Stomach (tissue), 9 donors: ENCODE measurements around the gene GFI1B. TPM values are rescaled to one million over a fixed set of nuclear protein-coding genes. Genes with fewer than 3 reads are reported as not detected.

Experiments used
- DNase-seq, 2 donors: peaks; one replicate each; pipeline versions ENCODE4 v3.0.0 to v3.0.0-alpha.2; 2013 to 2019
- H3K27ac ChIP-seq, 5 donors: fragments of 200-600 bp in 4 of 5; sonication (generic) in 4 of 5; one replicate each; pipeline ENCODE4 v1.5.1; 2013 to 2019; ENCODE audit warnings: mild to moderate bottlenecking in 1 of 5, moderate library complexity in 1 of 5
- H3K27me3 ChIP-seq, 3 donors: fragments of 200-600 bp; sonication (generic); one replicate each; pipeline ENCODE4 v1.5.1; 2017 to 2019; ENCODE audit warnings: mixed run types in 1 of 3
- H3K36me3 ChIP-seq, 4 donors: fragments of 200-600 bp; sonication (generic); 1 replicate in 3 of 4; 2 replicates in 1 of 4; pipeline ENCODE4 v1.5.1; 2016 to 2019
- H3K4me1 ChIP-seq, 4 donors: fragments of 200-600 bp; sonication (generic); one replicate each; pipeline ENCODE4 v1.5.1; 2016 to 2019
- H3K4me3 ChIP-seq, 4 donors: fragments of 200-600 bp; sonication (generic) in 3 of 4; one replicate each; pipeline ENCODE4 v1.5.1; 2016 to 2019; ENCODE audit warnings: mild to moderate bottlenecking in 1 of 4
- H3K9me3 ChIP-seq, 4 donors: fragments of 200-600 bp; sonication (generic); one replicate each; pipeline ENCODE4 v1.5.1; 2016 to 2019
- CTCF ChIP-seq, 7 experiments: fragments of 450-650 bp in 4 of 7; fragments of 200-600 bp in 3 of 7; sonication (generic) in 3 of 7; IDR thresholded peaks; one replicate each; pipeline ENCODE4 v1.5.1; 2016 to 2019; ENCODE audit warnings: antibody characterized with exemption in 7 of 7, control low read depth in 2 of 7, mild to moderate bottlenecking in 1 of 7
- EP300 ChIP-seq: sonication (generic); formaldehyde crosslinking; IDR thresholded peaks from one replicate; pipeline ENCODE4 v1.6.1; 2017; ENCODE audit warnings: antibody characterized with exemption
- POLR2A ChIP-seq, 4 donors: fragments of 450-650 bp; IDR thresholded peaks; one replicate each; pipeline ENCODE4 v1.6.1; 2016; ENCODE audit warnings: antibody characterized with exemption in 4 of 4, control low read depth in 2 of 4, mild to moderate bottlenecking in 1 of 4, moderate library complexity in 1 of 4
- POLR2AphosphoS5 ChIP-seq, 3 donors: sonication (generic); formaldehyde crosslinking; IDR thresholded peaks; one replicate each; pipeline ENCODE4 v1.6.1; 2016; ENCODE audit warnings: antibody characterized with exemption in 3 of 3
- WGBS, 5 donors: extraction: QIAGEN DNeasy Blood & Tissue Kit in 3 of 5; methylation state at CpG; one replicate each; pipeline versions ENCODE4 v1.1.5 to v1.1.7; 2013 to 2018; 5-methylcytosine and 5-hydroxymethylcytosine counted together
- intact Hi-C: fragments of 100-400 bp; cut with DNase I; formaldehyde crosslinking; loops from one replicate; pipeline ENCODE4 v1.15.1; 2023; ENCODE audit warnings: low total_unique reads
- polyA plus RNA-seq, 3 donors: library from polyadenylated mRNA; stranded (reverse); fragments of 200-250 nt; gene quantifications; one replicate each; pipeline ENCODE4 v1.2.3, GENCODE V29; 2013
- total RNA-seq, 5 donors: library from RNA; depleted of rRNA; stranded (reverse); fragments of >200 nt; gene quantifications; one replicate each; pipeline versions ENCODE4 v1.1.0 to v1.2.3, GENCODE V29; 2014 to 2016
- donor health status: healthy with polysubstance abuse.
- donor health status: Bipolar disorder and iron deficiency.
- donor health status: healthy.

GFI1B gene
- total and polyA plus RNA-seq, 8 donors: 1.0 TPM; not detected in 7

- peak in 1 of 2 donors; percentile 36 for DNase-seq
- Histone ChIP-seq H3K27ac (no peak overlapping the region), H3K9me3 (no peaks in the 10 kb centered on the region), H3K36me3 (no peaks in the 10 kb centered on the region), H3K4me3 (no peak overlapping the region), H3K4me1 (peaks cover 0 to 8% (median 3%) of the 10 kb centered on the region in 4 donors), H3K27me3 (peaks cover 0 to 16% (median 0%) of the 10 kb centered on the region in 3 donors)
- WGBS, 5 donors: 70 to 76% (median 72%) methylated on average over 20 to 26 of the region's 26 CpGs
- intact Hi-C loops: no loop called here
- TF ChIP-seq EP300 (no peak), CTCF (IDR thresholded peaks at IDR 0.05) (no peak), POLR2AphosphoS5 (IDR thresholded peaks at IDR 0.05) (no peak), POLR2A (IDR thresholded peaks at IDR 0.05) (no peak)
Observed at GRCh38 chr9:133023117-133023890, 44.8 kb downstream of the GFI1B start.

- Histone ChIP-seq H3K27ac (no peak overlapping the region), H3K27me3 (peaks cover 0 to 9% (median 0%) of the 10 kb centered on the region in 3 donors), H3K36me3 (no peaks in the 10 kb centered on the region), H3K4me1 (peaks cover 9 to 26% (median 21%) of the 10 kb centered on the region in 4 donors), H3K4me3 (no peak overlapping the region), H3K9me3 (no peaks in the 10 kb centered on the region)
- 41 to 63% (median 51%) methylated on average over 3 of the region's 3 CpGs for WGBS, 5 donors
- intact Hi-C loops: no loop called here
- no peak for TF ChIP-seq POLR2A (IDR thresholded peaks at IDR 0.05)
- no peak for DNase-seq
Observed at GRCh38 chr9:133026426-133026825, 47.9 kb downstream of the GFI1B start.

GRCh38 chr9:133027134-133027533, 48.6 kb downstream of the GFI1B start:
- Histone ChIP-seq H3K36me3 (no peaks in the 10 kb centered on the region), H3K4me3 (no peak overlapping the region), H3K9me3 (no peaks in the 10 kb centered on the region), H3K4me1 (peaks cover 16 to 32% (median 28%) of the 10 kb centered on the region in 4 donors), H3K27me3 (peaks cover 0 to 9% (median 0%) of the 10 kb centered on the region in 3 donors), H3K27ac (no peak overlapping the region)
- intact Hi-C loops: no loop called here
- DNase-seq: no peak
- 36 to 58% (median 51%) methylated on average over 5 of the region's 5 CpGs for WGBS, 5 donors
- no peak for TF ChIP-seq CTCF (IDR thresholded peaks at IDR 0.05)
- no peak for TF ChIP-seq POLR2AphosphoS5 (IDR thresholded peaks at IDR 0.05)
- TF ChIP-seq POLR2A (IDR thresholded peaks at IDR 0.05): no peak
- TF ChIP-seq EP300: no peak

GRCh38 chr9:133028221-133028620, 49.7 kb downstream of the GFI1B start:
- Histone ChIP-seq H3K27ac (no peak overlapping the region), H3K36me3 (peaks cover 0 to 5% (median 2%) of the 10 kb centered on the region in 4 donors), H3K9me3 (no peaks in the 10 kb centered on the region), H3K27me3 (peaks cover 0 to 6% (median 0%) of the 10 kb centered on the region in 3 donors), H3K4me1 (peaks cover 18 to 38% (median 35%) of the 10 kb centered on the region in 4 donors), H3K4me3 (no peak overlapping the region)
- TF ChIP-seq POLR2AphosphoS5 (IDR thresholded peaks at IDR 0.05) (no peak), EP300 (no peak), CTCF (IDR thresholded peaks at IDR 0.05) (no peak), POLR2A (IDR thresholded peaks at IDR 0.05) (no peak)
- intact Hi-C loops: no loop called here
- no peak for DNase-seq
- WGBS, 5 donors: 59 to 79% (median 73%) methylated on average over 2 to 3 of the region's 3 CpGs

- TF ChIP-seq CTCF (IDR thresholded peaks at IDR 0.05) (no peak), POLR2AphosphoS5 (IDR thresholded peaks at IDR 0.05) (no peak), EP300 (no peak), POLR2A (IDR thresholded peaks at IDR 0.05) (no peak)
- Histone ChIP-seq H3K36me3 (peaks cover 0 to 13% (median 4%) of the 10 kb centered on the region in 4 donors), H3K27me3 (no peaks in the 10 kb centered on the region), H3K27ac (peak overlapping the region; percentile 71 to 97 (median 91)), H3K4me1 (peaks cover 18 to 55% (median 44%) of the 10 kb centered on the region in 4 donors), H3K4me3 (peak overlapping the region; percentile 69 to 94 (median 84)), H3K9me3 (no peaks in the 10 kb centered on the region)
- 0 to 1% (median 0%) methylated on average over 11 to 28 of the region's 28 CpGs for WGBS, 5 donors
- intact Hi-C loops: no loop called here
- no peak for DNase-seq
Observed at GRCh38 chr9:133029994-133030316, 51.5 kb downstream of the GFI1B start.
